Nephron progenitor cell (in vitro differentiated cells): ENCODE measurements around the gene GALNT8.

Experiments
- DNase-seq: peaks from one replicate; pipeline ENCODE4 v3.0.0; 2021
- H3K27ac Mint-ChIP-seq: 2 replicates; pipeline ENCODE4 v1.8.0; 2021; ENCODE audit warnings: mild to moderate bottlenecking, moderate library complexity, mixed read lengths
- H3K27me3 Mint-ChIP-seq: 2 replicates; pipeline ENCODE4 v1.8.0; 2021; ENCODE audit warnings: mild to moderate bottlenecking, low read depth, mixed read lengths; ENCODE audit not compliant: poor library complexity
- H3K36me3 Mint-ChIP-seq: 2 replicates; pipeline ENCODE4 v1.8.0; 2021; ENCODE audit warnings: low read depth, mixed read lengths
- H3K4me1 Mint-ChIP-seq: 2 replicates; pipeline ENCODE4 v1.8.0; 2021; ENCODE audit warnings: mixed read lengths
- H3K4me3 Mint-ChIP-seq: 2 replicates; pipeline ENCODE4 v1.8.0; 2021; ENCODE audit warnings: mild to moderate bottlenecking, moderate library complexity, mixed read lengths
- H3K9me3 Mint-ChIP-seq: 2 replicates; pipeline ENCODE4 v1.8.0; 2021; ENCODE audit warnings: mild to moderate bottlenecking, moderate library complexity, mixed read lengths
- TF ChIP-seq, protein P1 (sequence below): fragments of 200-600 bp; sonication (generic); IDR thresholded peaks from 2 replicates; pipeline ENCODE4 v1.5.0; 2021; ENCODE audit warnings: antibody characterized with exemption

Gene GALNT8

DNA sequence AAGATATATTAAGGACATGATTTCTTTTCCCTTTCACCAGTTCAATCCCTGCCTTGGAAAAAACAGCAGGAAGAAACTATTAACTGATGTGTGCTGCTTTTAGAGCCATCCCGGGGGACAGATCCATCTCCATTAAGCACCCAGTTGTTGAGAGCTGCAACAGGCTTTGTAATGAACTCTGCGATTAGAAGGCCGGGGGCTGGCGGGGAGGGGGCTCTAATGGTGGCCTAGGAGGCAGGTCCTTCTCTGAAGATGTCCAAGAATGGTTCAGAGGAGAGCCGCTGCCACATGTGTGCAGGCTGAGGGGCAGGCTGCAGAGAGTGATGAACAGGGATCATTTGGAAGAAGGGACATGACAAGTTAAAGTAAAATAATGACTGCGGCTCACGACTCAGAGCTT, 67.8 kb downstream of the GALNT8 start:
- DNase-seq = peak; percentile 68
- H3K36me3 Mint-ChIP-seq = peaks cover 58% of the 10 kb centered on the region
- TF ChIP-seq, protein P1, sequence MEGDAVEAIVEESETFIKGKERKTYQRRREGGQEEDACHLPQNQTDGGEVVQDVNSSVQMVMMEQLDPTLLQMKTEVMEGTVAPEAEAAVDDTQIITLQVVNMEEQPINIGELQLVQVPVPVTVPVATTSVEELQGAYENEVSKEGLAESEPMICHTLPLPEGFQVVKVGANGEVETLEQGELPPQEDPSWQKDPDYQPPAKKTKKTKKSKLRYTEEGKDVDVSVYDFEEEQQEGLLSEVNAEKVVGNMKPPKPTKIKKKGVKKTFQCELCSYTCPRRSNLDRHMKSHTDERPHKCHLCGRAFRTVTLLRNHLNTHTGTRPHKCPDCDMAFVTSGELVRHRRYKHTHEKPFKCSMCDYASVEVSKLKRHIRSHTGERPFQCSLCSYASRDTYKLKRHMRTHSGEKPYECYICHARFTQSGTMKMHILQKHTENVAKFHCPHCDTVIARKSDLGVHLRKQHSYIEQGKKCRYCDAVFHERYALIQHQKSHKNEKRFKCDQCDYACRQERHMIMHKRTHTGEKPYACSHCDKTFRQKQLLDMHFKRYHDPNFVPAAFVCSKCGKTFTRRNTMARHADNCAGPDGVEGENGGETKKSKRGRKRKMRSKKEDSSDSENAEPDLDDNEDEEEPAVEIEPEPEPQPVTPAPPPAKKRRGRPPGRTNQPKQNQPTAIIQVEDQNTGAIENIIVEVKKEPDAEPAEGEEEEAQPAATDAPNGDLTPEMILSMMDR = no peak
- no peak overlapping the region for H3K4me3 Mint-ChIP-seq
- no peak overlapping the region for H3K27ac Mint-ChIP-seq
- H3K4me1 Mint-ChIP-seq = peaks cover 23% of the 10 kb centered on the region
- peaks cover 51% of the 10 kb centered on the region for H3K9me3 Mint-ChIP-seq
- peaks cover 48% of the 10 kb centered on the region for H3K27me3 Mint-ChIP-seq

DNA sequence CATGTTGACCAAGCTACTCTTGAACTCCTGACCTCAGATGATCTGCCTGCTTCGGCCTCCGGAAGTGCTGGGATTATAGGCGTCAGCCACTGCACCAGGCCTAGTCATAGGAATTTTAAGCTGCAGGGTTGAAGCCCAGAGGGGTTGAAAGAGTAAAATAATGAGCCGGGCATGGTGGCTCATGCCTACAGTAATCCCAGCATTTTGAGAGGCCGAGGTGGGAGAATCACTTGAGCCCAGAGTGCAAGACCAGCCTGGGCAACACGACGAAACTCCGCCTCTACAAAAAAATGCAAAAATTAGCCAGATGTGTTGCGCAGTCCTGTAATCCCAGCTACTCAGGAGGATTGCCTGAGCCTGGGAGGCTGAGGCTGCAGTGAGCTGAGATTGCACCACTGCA, 69.6 kb downstream of the GALNT8 start:
- Mint-ChIP-seq H3K4me1 (peaks cover 23% of the 10 kb centered on the region), H3K4me3 (no peak overlapping the region), H3K9me3 (peaks cover 39% of the 10 kb centered on the region), H3K27me3 (peaks cover 41% of the 10 kb centered on the region), H3K27ac (no peak overlapping the region), H3K36me3 (peaks cover 57% of the 10 kb centered on the region)
- no peak for DNase-seq
- TF ChIP-seq, protein P1 = no peak

DNA sequence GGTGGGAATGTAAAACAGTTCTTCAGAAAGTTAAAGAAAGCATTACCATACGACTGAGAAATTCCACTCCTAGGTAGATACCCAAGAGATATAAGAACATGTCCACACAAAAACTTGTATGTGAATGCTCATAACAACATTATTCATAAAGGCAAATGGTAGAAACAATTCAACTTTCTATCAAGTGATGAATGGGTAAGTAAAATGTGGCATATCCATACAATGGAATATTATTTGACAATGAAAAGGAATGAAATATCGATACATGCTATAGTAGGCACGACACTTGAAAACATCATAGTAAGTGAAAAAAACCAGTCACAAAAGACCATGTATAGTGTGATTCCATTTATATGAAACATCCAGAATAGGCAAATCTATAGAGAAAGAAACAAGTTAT, 71.3 kb downstream of the GALNT8 start:
- no peak overlapping the region for H3K4me3 Mint-ChIP-seq
- H3K9me3 Mint-ChIP-seq = peaks cover 30% of the 10 kb centered on the region
- DNase-seq = no peak
- H3K27ac Mint-ChIP-seq = no peak overlapping the region
- peaks cover 50% of the 10 kb centered on the region for H3K36me3 Mint-ChIP-seq
- peaks cover 24% of the 10 kb centered on the region for H3K27me3 Mint-ChIP-seq
- TF ChIP-seq, protein P1 = no peak
- peaks cover 28% of the 10 kb centered on the region for H3K4me1 Mint-ChIP-seq

DNA sequence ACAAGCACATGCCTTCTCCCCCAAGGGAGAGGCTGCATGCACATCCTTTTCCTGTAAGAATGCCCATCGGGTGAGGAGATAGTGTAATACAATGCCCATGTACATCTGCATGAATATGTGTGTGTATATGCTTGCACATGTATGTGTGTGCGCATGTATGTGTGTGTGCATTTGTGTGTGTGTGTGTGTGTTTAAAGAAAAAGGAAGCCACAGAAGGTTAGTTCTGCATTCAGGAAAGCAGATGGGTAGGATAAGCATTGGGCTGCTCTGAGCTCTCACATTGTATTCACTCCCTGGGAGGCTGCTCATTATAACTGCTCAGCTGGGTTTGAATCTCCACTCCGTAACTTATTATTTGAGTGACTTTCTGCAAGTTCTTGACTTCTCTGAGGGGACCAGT, 74.3 kb downstream of the GALNT8 start:
- TF ChIP-seq, protein P1 = no peak
- Mint-ChIP-seq H3K27me3 (peaks cover 39% of the 10 kb centered on the region), H3K27ac (no peak overlapping the region), H3K9me3 (peaks cover 25% of the 10 kb centered on the region), H3K4me3 (no peak overlapping the region), H3K4me1 (peaks cover 15% of the 10 kb centered on the region), H3K36me3 (peaks cover 44% of the 10 kb centered on the region)
- DNase-seq = no peak

DNA sequence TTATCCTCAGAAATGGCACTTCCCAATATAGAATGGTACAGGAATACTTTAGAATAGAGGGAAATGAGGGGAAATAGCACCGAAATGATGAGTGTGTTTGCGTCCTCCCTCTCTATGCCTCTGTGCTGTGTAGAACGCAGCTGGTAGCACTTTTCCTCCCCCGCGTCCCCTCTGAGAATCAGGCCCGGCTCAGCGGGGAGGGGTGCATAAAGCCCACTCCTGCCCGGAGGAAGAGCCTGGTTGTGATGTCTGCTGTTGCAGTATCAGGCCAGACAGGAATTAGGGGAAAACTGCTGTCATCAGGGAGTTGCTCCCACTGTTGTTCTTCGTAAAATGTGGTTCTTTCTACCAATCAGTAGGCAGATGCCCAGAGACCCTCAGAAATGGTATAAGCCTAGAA, 76.0 kb downstream of the GALNT8 start:
- peaks cover 14% of the 10 kb centered on the region for H3K9me3 Mint-ChIP-seq
- peaks cover 15% of the 10 kb centered on the region for H3K4me1 Mint-ChIP-seq
- DNase-seq = no peak
- no peak overlapping the region for H3K4me3 Mint-ChIP-seq
- peaks cover 39% of the 10 kb centered on the region for H3K36me3 Mint-ChIP-seq
- H3K27me3 Mint-ChIP-seq = peaks cover 34% of the 10 kb centered on the region
- no peak overlapping the region for H3K27ac Mint-ChIP-seq
- TF ChIP-seq, protein P1 = no peak

DNA sequence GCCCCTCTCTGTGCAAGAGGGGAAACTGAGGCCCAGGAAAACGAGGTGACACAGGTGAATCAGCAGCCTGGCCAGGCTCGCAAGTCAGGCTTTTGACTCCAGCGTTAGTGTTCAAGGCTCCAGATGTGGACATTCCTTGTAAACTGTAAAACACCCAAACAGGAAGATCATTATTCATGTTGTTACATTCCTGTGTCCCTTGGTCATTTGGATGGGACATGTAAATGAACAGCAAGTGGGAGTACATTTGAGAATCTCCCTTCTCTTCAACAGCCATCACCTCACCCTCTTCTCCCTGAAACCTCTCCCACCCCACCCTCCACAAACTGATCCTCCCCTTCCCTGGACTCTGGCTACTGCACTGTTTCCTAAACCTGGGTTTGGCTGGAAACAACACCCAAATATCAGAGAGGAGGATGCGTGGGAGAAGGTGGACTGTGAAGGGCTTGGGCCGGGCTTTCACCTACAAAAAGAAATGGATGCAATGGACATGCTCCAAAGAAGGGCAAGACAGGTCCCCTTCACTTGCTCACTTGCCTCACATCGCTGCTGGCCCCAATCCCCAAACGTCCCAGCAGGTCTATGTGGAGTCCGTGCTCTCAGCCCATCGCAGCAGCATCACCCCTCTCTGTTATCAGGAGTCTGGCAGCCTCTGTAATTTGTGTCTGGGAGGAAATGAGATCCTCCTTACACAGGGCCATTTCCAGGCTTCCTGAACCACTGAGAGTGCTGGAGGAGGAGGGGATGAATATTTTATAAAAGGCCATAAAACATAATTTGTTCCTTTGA, 76.7 kb downstream of the GALNT8 start:
- DNase-seq = no peak
- Mint-ChIP-seq H3K9me3 (peaks cover 7% of the 10 kb centered on the region), H3K36me3 (peaks cover 32% of the 10 kb centered on the region), H3K4me3 (no peak overlapping the region), H3K27ac (no peak overlapping the region), H3K27me3 (peaks cover 33% of the 10 kb centered on the region), H3K4me1 (peaks cover 15% of the 10 kb centered on the region)
- TF ChIP-seq, protein P1 = no peak
